Calu3 (cell line): ENCODE results near the gene MCF2L. TPM values are rescaled to one million over a fixed set of nuclear protein-coding genes. Genes with fewer than 3 reads are reported as not detected.

ENCODE experiments used
- BruUV-seq: library from RNA; stranded (reverse); fragments of 400-500 nt; replicated peaks from 2 replicates; lab custom pipeline; 2021; lab: Mats Ljungman, UMichigan
- CTCF ChIA-PET: fragments of 300-600 bp; sonication (Branson Sonifier 250); formaldehyde crosslinking; loops from one replicate; lab custom pipeline; 2022; ENCODE audit warnings: antibody characterized with exemption; lab: Charles Lee
- DNase-seq: peaks from one replicate; pipeline ENCODE4 v3.0.0; 2022
- H3K27ac Mint-ChIP-seq: one replicate; pipeline ENCODE4 v1.8.0; 2022; ENCODE audit warnings: mixed read lengths; ENCODE audit not compliant: unreplicated experiment
- H3K27me3 Mint-ChIP-seq: one replicate; pipeline ENCODE4 v1.8.0; 2022; ENCODE audit warnings: mixed read lengths; ENCODE audit not compliant: unreplicated experiment
- H3K36me3 Mint-ChIP-seq: one replicate; pipeline ENCODE4 v1.8.0; 2022; ENCODE audit warnings: mild to moderate bottlenecking, moderate library complexity, mixed read lengths; ENCODE audit not compliant: insufficient read depth, unreplicated experiment
- H3K4me1 Mint-ChIP-seq: one replicate; pipeline ENCODE4 v1.8.0; 2022; ENCODE audit warnings: mild to moderate bottlenecking, low read depth, mixed read lengths; ENCODE audit not compliant: unreplicated experiment
- H3K4me3 Mint-ChIP-seq: one replicate; pipeline ENCODE4 v1.8.0; 2022; ENCODE audit warnings: mild to moderate bottlenecking, low read depth, moderate library complexity, mixed read lengths; ENCODE audit not compliant: unreplicated experiment
- H3K9me3 Mint-ChIP-seq: one replicate; pipeline ENCODE4 v1.8.0; 2022; ENCODE audit warnings: low read depth, mixed read lengths; ENCODE audit not compliant: unreplicated experiment
- CTCF ChIP-seq: fragments of 200-600 bp; IDR thresholded peaks from one replicate; pipeline ENCODE4 v1.8.0; 2022; ENCODE audit warnings: antibody characterized with exemption; ENCODE audit not compliant: unreplicated experiment
- intact Hi-C: fragments of 100-400 bp; cut with micrococcal nuclease; formaldehyde crosslinking; loops from one replicate; pipeline ENCODE4 v1.10.0; 2022; ENCODE audit not compliant: unreplicated experiment
- total RNA-seq: library from RNA; stranded (reverse); gene quantifications from 2 replicates; pipeline ENCODE4 v1.2.3, GENCODE V29; 2022

The MCF2L gene
- total RNA-seq, 1 experiment from 2014 or later: 12.9 TPM

DNA sequence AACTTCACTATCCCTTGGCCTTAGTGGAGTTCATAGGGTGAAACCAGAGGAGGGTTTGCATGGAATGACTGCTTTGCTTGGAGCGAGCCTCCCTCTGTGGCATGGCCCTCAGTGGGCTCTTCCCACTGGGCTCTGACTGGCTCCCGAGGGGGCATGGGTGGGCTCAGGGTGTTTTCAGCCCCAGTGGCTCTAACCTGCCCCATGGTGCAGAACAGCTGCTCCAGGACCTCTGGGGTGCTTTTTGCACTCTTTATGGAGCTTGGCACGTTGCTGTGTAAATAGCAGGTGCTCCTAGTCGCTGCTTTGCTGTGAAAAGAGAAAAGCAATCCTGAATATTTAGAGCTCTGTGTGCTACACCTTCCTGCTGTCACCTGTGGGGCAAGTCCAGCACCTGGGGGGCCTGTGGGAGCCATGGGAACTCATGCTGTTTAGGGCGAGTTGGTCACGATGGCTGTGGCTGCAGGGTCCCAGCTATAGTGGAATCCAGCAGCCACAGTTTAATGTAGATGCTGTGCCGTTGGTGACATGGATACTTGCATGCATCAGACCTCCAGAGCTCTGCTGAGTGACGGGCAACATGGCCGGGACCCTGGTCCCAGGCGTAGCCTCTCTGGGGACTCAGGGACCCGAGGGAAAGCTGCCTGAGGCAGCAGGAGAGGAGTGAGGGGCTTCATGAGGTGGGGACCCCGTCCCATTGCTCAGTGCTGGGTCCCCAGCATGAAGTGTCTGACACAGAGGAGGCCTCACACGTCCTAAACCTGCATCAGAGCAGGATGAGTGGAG, 14.3 kb upstream of the MCF2L start:
- no peak for DNase-seq
- no peaks in the 10 kb centered on the region for H3K9me3 Mint-ChIP-seq
- no peak for TF ChIP-seq CTCF
- H3K27me3 Mint-ChIP-seq: no peaks in the 10 kb centered on the region
- H3K4me1 Mint-ChIP-seq: no peaks in the 10 kb centered on the region
- no peaks in the 10 kb centered on the region for H3K36me3 Mint-ChIP-seq
- no peak overlapping the region for H3K27ac Mint-ChIP-seq
- CTCF ChIA-PET: no interaction called here
- H3K4me3 Mint-ChIP-seq: no peak overlapping the region
- no TSS peak for BruUV-seq
- intact Hi-C loops: no loop called here

- CTCF ChIA-PET: no interaction called here
- no peaks in the 10 kb centered on the region for H3K4me1 Mint-ChIP-seq
- H3K9me3 Mint-ChIP-seq: no peaks in the 10 kb centered on the region
- no peak for TF ChIP-seq CTCF
- no TSS peak for BruUV-seq
- no peak overlapping the region for H3K27ac Mint-ChIP-seq
- H3K4me3 Mint-ChIP-seq: no peak overlapping the region
- H3K36me3 Mint-ChIP-seq: no peaks in the 10 kb centered on the region
- intact Hi-C loops: no loop called here
- H3K27me3 Mint-ChIP-seq: no peaks in the 10 kb centered on the region
- DNase-seq: no peak
Observed at GRCh38 chr13:112955271-112955937, 13.6 kb upstream of the MCF2L start.

GRCh38 chr13:112955956-112956355, 13.1 kb upstream of the MCF2L start:
- H3K9me3 Mint-ChIP-seq: no peaks in the 10 kb centered on the region
- H3K4me3 Mint-ChIP-seq: no peak overlapping the region
- no peak for DNase-seq
- intact Hi-C loops: no loop called here
- no TSS peak for BruUV-seq
- CTCF ChIA-PET: no interaction called here
- TF ChIP-seq CTCF: no peak
- H3K27me3 Mint-ChIP-seq: no peaks in the 10 kb centered on the region
- H3K27ac Mint-ChIP-seq: no peak overlapping the region
- no peaks in the 10 kb centered on the region for H3K36me3 Mint-ChIP-seq
- H3K4me1 Mint-ChIP-seq: no peaks in the 10 kb centered on the region

GRCh38 chr13:112956571-112957294, 12.3 kb upstream of the MCF2L start:
- Mint-ChIP-seq H3K9me3 (no peaks in the 10 kb centered on the region), H3K27ac (no peak overlapping the region), H3K27me3 (no peaks in the 10 kb centered on the region), H3K36me3 (peaks cover 3% of the 10 kb centered on the region), H3K4me3 (no peak overlapping the region), H3K4me1 (no peaks in the 10 kb centered on the region)
- intact Hi-C loops: no loop called here
- CTCF ChIA-PET: no interaction called here
- BruUV-seq: no TSS peak
- DNase-seq: no peak
- no peak for TF ChIP-seq CTCF
